Fibroblast of skin of left biceps (primary cell): ENCODE data around the gene CYP4V2.

ENCODE experiments used
- DNase-seq, 2 experiments: peaks; one replicate each; pipeline ENCODE4 v3.0.0-alpha.2; 2013; ENCODE audit warnings: low read depth in 2 of 2

Gene CYP4V2

GRCh38 chr4:186188107-186188506 is 3.3 kb upstream of the CYP4V2 start:
- no peak for DNase-seq

- no peak for DNase-seq
Observed at GRCh38 chr4:186189656-186190055, 1.7 kb upstream of the CYP4V2 start.

GRCh38 chr4:186190581-186191199 is 677 bp upstream of the CYP4V2 start:
- no peak for DNase-seq

GRCh38 chr4:186192066-186192612 is 772 bp downstream of the CYP4V2 start:
- no peak for DNase-seq

GRCh38 chr4:186193851-186194250 is 2.5 kb downstream of the CYP4V2 start:
- no peak for DNase-seq

GRCh38 chr4:186196063-186196462 is 4.7 kb downstream of the CYP4V2 start:
- no peak for DNase-seq

GRCh38 chr4:186200516-186200915 is 9.1 kb downstream of the CYP4V2 start:
- DNase-seq: no peak

- no peak for DNase-seq
Observed at GRCh38 chr4:186201010-186201409, 9.6 kb downstream of the CYP4V2 start.

- no peak for DNase-seq
Observed at GRCh38 chr4:186201535-186202230, 10.3 kb downstream of the CYP4V2 start.

GRCh38 chr4:186202490-186203140 is 11.2 kb downstream of the CYP4V2 start:
- DNase-seq: no peak

GRCh38 chr4:186203406-186203805 is 12.0 kb downstream of the CYP4V2 start:
- no peak for DNase-seq

- no peak for DNase-seq
Observed at GRCh38 chr4:186204103-186204559, 12.8 kb downstream of the CYP4V2 start.

GRCh38 chr4:186204686-186205085 is 13.3 kb downstream of the CYP4V2 start:
- DNase-seq: no peak

GRCh38 chr4:186205156-186205555 is 13.8 kb downstream of the CYP4V2 start:
- DNase-seq: no peak

GRCh38 chr4:186216465-186217024 is 25.2 kb downstream of the CYP4V2 start:
- DNase-seq: peak in 1 of 2 experiments; percentile 4

GRCh38 chr4:186217733-186218293 is 26.4 kb downstream of the CYP4V2 start:
- DNase-seq: no peak

GRCh38 chr4:186221624-186222023 is 30.3 kb downstream of the CYP4V2 start:
- DNase-seq: no peak

- DNase-seq: no peak
Observed at GRCh38 chr4:186225848-186226247, 34.5 kb downstream of the CYP4V2 start.

GRCh38 chr4:186226521-186227189 is 35.3 kb downstream of the CYP4V2 start:
- no peak for DNase-seq

GRCh38 chr4:186227221-186227620 is 35.9 kb downstream of the CYP4V2 start, which contains the start of gene KLKB1:
Gene KLKB1 (plus strand): TSS chr4:186227507. CDS start chr4:186228196, 689 bp downstream.
- DNase-seq: no peak
